ENCODE data around the gene LCA5.

DNA sequence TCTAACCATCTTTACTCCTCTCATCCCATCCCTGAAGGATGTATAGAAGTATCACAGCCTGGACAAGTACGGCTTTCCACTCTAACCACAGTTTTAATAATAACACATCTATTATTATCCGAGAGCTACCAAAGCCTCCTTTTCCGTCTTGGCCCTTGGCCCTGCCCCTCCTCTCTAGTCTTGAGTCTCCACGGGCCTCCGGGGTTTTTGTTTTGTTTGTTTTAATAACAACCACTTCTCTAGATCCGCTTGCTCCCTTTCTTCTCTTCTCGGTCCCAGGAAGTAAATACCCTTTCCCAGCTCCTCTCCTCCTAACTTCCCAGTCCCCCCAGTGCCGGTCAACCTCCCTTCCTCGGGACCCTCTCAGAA, 661 bp downstream of the LCA5 start:
- TF ChIP-seq CTCF (IDR thresholded peaks at IDR 0.05) (no peak), POLR2A (IDR thresholded peaks at IDR 0.05) (no peak), POLR2AphosphoS5 (IDR thresholded peaks at IDR 0.05) (no peak)
